Measurements from ENCODE around the gene UCHL5. TPM values are rescaled to one million over a fixed set of nuclear protein-coding genes. Genes with fewer than 3 reads are reported as not detected.

UCHL5 gene
- total and polyA plus RNA-seq, 2 of the 13 experiments (the other 11 are each of a cell fraction or from before 2014, with no cell fraction given), result 18.2 to 44.1 TPM

DNA sequence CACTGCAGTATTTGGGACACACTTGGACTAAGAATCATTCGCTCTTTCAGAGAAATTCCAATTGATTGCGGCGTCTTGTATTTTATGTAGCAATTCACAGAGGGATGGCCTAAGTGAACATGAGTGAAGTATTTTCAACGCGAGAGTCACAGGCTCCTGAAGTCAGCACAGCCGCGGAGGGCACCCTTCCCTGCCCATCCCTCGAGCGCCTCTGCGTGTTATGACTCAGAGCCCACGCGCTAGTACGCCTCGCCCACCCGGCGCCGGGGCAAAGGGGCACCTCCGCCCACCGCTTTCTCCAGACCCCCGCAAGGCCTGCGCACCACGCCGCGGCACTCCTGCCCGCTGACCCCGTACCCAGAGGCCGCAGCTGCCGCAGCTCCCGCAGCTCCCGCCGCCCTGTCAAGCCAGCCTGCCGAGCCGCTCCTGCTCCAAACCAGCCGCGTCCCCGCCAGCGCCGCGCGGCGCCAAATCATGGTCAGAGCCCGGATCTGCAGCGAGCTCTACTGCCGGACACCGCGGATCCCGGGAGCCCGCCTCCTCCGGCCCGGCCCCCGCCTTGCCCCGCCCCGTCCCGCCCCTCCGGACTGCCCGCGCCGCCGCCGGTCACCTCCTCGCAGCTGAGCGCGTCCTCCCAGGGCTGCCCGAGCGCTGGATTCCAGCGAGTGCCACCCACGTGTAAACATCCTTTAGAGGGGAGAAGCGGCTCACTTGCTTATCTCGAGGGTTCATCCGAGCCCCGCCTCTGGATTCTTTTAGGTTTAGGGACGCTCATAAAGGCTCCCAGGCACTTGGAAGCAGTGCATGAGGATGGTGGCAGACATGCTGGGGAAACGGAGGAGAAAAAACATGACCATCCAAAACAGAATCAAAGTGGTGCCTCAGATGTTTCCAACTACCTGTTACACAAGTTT is 46.0 kb upstream of the UCHL5 start, which contains the start of gene GLRX2 (continued):
- TF ChIP-seq, protein P1, sequence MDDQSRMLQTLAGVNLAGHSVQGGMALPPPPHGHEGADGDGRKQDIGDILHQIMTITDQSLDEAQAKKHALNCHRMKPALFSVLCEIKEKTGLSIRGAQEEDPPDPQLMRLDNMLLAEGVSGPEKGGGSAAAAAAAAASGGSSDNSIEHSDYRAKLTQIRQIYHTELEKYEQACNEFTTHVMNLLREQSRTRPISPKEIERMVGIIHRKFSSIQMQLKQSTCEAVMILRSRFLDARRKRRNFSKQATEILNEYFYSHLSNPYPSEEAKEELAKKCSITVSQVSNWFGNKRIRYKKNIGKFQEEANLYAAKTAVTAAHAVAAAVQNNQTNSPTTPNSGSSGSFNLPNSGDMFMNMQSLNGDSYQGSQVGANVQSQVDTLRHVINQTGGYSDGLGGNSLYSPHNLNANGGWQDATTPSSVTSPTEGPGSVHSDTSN (CRISPR knock-in tag; IDR thresholded peaks at IDR 0.05; ENCODE audit: borderline replicate concordance), result no peak
- peak; percentile 31; the same call in 1 of the 2 replicates for TF ChIP-seq PREB (CRISPR knock-in tag; IDR thresholded peaks at IDR 0.05)
- TF ChIP-seq U2AF2 (IDR thresholded peaks at IDR 0.05; ENCODE audit: low read depth, low read length), result no peak
- TF ChIP-seq, protein P2, sequence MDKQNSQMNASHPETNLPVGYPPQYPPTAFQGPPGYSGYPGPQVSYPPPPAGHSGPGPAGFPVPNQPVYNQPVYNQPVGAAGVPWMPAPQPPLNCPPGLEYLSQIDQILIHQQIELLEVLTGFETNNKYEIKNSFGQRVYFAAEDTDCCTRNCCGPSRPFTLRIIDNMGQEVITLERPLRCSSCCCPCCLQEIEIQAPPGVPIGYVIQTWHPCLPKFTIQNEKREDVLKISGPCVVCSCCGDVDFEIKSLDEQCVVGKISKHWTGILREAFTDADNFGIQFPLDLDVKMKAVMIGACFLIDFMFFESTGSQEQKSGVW (CRISPR knock-in tag; IDR thresholded peaks at IDR 0.05; ENCODE audit: borderline replicate concordance), result no peak
- peak; percentile 44; the same call in 1 of the 2 replicates for TF ChIP-seq MAF1 (CRISPR knock-in tag; IDR thresholded peaks at IDR 0.05; ENCODE audit: borderline replicate concordance)
- TF ChIP-seq, protein P3, sequence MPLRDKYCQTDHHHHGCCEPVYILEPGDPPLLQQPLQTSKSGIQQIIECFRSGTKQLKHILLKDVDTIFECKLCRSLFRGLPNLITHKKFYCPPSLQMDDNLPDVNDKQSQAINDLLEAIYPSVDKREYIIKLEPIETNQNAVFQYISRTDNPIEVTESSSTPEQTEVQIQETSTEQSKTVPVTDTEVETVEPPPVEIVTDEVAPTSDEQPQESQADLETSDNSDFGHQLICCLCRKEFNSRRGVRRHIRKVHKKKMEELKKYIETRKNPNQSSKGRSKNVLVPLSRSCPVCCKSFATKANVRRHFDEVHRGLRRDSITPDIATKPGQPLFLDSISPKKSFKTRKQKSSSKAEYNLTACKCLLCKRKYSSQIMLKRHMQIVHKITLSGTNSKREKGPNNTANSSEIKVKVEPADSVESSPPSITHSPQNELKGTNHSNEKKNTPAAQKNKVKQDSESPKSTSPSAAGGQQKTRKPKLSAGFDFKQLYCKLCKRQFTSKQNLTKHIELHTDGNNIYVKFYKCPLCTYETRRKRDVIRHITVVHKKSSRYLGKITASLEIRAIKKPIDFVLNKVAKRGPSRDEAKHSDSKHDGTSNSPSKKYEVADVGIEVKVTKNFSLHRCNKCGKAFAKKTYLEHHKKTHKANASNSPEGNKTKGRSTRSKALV (CRISPR knock-in tag; IDR thresholded peaks at IDR 0.05), result peak; percentile 67
- TF ChIP-seq, protein P4, sequence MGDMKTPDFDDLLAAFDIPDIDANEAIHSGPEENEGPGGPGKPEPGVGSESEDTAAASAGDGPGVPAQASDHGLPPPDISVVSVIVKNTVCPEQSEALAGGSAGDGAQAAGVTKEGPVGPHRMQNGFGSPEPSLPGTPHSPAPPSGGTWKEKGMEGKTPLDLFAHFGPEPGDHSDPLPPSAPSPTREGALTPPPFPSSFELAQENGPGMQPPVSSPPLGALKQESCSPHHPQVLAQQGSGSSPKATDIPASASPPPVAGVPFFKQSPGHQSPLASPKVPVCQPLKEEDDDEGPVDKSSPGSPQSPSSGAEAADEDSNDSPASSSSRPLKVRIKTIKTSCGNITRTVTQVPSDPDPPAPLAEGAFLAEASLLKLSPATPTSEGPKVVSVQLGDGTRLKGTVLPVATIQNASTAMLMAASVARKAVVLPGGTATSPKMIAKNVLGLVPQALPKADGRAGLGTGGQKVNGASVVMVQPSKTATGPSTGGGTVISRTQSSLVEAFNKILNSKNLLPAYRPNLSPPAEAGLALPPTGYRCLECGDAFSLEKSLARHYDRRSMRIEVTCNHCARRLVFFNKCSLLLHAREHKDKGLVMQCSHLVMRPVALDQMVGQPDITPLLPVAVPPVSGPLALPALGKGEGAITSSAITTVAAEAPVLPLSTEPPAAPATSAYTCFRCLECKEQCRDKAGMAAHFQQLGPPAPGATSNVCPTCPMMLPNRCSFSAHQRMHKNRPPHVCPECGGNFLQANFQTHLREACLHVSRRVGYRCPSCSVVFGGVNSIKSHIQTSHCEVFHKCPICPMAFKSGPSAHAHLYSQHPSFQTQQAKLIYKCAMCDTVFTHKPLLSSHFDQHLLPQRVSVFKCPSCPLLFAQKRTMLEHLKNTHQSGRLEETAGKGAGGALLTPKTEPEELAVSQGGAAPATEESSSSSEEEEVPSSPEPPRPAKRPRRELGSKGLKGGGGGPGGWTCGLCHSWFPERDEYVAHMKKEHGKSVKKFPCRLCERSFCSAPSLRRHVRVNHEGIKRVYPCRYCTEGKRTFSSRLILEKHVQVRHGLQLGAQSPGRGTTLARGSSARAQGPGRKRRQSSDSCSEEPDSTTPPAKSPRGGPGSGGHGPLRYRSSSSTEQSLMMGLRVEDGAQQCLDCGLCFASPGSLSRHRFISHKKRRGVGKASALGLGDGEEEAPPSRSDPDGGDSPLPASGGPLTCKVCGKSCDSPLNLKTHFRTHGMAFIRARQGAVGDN (CRISPR knock-in tag; IDR thresholded peaks at IDR 0.05), result peak; percentile 92
- TF ChIP-seq, protein P5, sequence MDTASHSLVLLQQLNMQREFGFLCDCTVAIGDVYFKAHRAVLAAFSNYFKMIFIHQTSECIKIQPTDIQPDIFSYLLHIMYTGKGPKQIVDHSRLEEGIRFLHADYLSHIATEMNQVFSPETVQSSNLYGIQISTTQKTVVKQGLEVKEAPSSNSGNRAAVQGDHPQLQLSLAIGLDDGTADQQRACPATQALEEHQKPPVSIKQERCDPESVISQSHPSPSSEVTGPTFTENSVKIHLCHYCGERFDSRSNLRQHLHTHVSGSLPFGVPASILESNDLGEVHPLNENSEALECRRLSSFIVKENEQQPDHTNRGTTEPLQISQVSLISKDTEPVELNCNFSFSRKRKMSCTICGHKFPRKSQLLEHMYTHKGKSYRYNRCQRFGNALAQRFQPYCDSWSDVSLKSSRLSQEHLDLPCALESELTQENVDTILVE (CRISPR knock-in tag; IDR thresholded peaks at IDR 0.05), result peak; percentile 18; the same call in 1 of the 2 replicates
- peak; percentile 53; the same call in 1 of the 2 replicates for TF ChIP-seq ZNF614 (CRISPR knock-in tag; IDR thresholded peaks at IDR 0.05; ENCODE audit: borderline replicate concordance)
- peak; percentile 14; the same call in 1 of the 2 replicates for TF ChIP-seq FOXP4 (CRISPR knock-in tag; IDR thresholded peaks at IDR 0.05)
- TF ChIP-seq RELA (CRISPR knock-in tag; IDR thresholded peaks at IDR 0.05), result no peak
- no peak for TF ChIP-seq TERF1 (CRISPR knock-in tag; IDR thresholded peaks at IDR 0.05)

All from HepG2 (cell line).